Activated T-helper 1 cell treated with anti-CD3 and anti-CD28 coated beads, Interleukin-12 subunit alpha, Interleukin-12 subunit beta, Interleukin-2, Interleukin-4 antibody, amounts not matched to agents 30 ng/mL and 10 ng/mL and 1 ng/mL, durations not matched to agents 14 hours and 24 hours and 36 hours (primary cell): Measurements from ENCODE around the gene BAAT. TPM values are rescaled to one million over a fixed set of nuclear protein-coding genes. Genes with fewer than 3 reads are reported as not detected.
"Not testable (repeated sequence)": the region's sequence is repeated elsewhere in the genome, so short reads cannot be mapped to it uniquely, and the experiment has no call there.

Experiments used
- DNase-seq: peaks from one replicate; pipeline ENCODE4 v3.0.0; 2021; ENCODE audit warnings: low spot score
- H3K27ac Mint-ChIP-seq: one replicate; pipeline ENCODE4 v1.8.0; 2021; ENCODE audit warnings: mild to moderate bottlenecking, mixed read lengths
- H3K27me3 Mint-ChIP-seq: one replicate; pipeline ENCODE4 v1.8.0; 2022; ENCODE audit warnings: mild to moderate bottlenecking, moderate library complexity, mixed read lengths; ENCODE audit not compliant: insufficient read depth
- H3K36me3 Mint-ChIP-seq: one replicate; pipeline ENCODE4 v1.8.0; 2021; ENCODE audit warnings: low read depth, mixed read lengths
- H3K4me1 Mint-ChIP-seq: one replicate; pipeline ENCODE4 v1.8.0; 2021; ENCODE audit warnings: low read depth, mixed read lengths
- H3K4me3 Mint-ChIP-seq: one replicate; pipeline ENCODE4 v1.8.0; 2021; ENCODE audit warnings: mild to moderate bottlenecking, moderate library complexity, mixed read lengths
- H3K9me3 Mint-ChIP-seq: one replicate; pipeline ENCODE4 v1.8.0; 2021; ENCODE audit warnings: mixed read lengths
- intact Hi-C: fragments of 100-400 bp; cut with micrococcal nuclease; formaldehyde crosslinking; loops from one replicate; pipeline ENCODE4 v1.15.1; 2024
- total RNA-seq: library from RNA; stranded (reverse); gene quantifications from 2 replicates; pipeline ENCODE4 v1.2.3, GENCODE V29; 2022

Gene BAAT
- total RNA-seq, 1 donor from 2014 or later: 0.08 TPM

- Mint-ChIP-seq H3K9me3 (no peaks in the 10 kb centered on the region), H3K27ac (no peak overlapping the region), H3K27me3 (peaks cover 4% of the 10 kb centered on the region), H3K4me1 (no peaks in the 10 kb centered on the region), H3K4me3 (no peak overlapping the region), H3K36me3 (no peaks in the 10 kb centered on the region)
- DNase-seq: no peak
- intact Hi-C loops: no loop called here
Observed at GRCh38 chr9:101341958-101342357, 42.8 kb downstream of the BAAT start.

GRCh38 chr9:101337237-101337636 is 47.6 kb downstream of the BAAT start:
- intact Hi-C loops: no loop called here
- H3K4me1 Mint-ChIP-seq: no peaks in the 10 kb centered on the region
- no peaks in the 10 kb centered on the region for H3K36me3 Mint-ChIP-seq
- no peaks in the 10 kb centered on the region for H3K9me3 Mint-ChIP-seq
- no peak overlapping the region for H3K4me3 Mint-ChIP-seq
- no peak for DNase-seq
- H3K27me3 Mint-ChIP-seq: no peaks in the 10 kb centered on the region
- H3K27ac Mint-ChIP-seq: no peak overlapping the region

- H3K36me3 Mint-ChIP-seq: no peaks in the 10 kb centered on the region
- no peak overlapping the region for H3K27ac Mint-ChIP-seq
- no peaks in the 10 kb centered on the region for H3K4me1 Mint-ChIP-seq
- DNase-seq: no peak
- no peaks in the 10 kb centered on the region for H3K27me3 Mint-ChIP-seq
- intact Hi-C loops: no loop called here
- H3K4me3 Mint-ChIP-seq: no peak overlapping the region
- no peaks in the 10 kb centered on the region for H3K9me3 Mint-ChIP-seq
Observed at GRCh38 chr9:101336091-101336490, 48.7 kb downstream of the BAAT start.

- DNase-seq: no peak
- Mint-ChIP-seq H3K4me1 (no peaks in the 10 kb centered on the region), H3K4me3 (no peak overlapping the region), H3K27me3 (peaks cover 2% of the 10 kb centered on the region), H3K9me3 (no peaks in the 10 kb centered on the region), H3K27ac (no peak overlapping the region), H3K36me3 (no peaks in the 10 kb centered on the region)
- intact Hi-C loops: no loop called here
Observed at GRCh38 chr9:101333926-101334702, 50.7 kb downstream of the BAAT start.

- Mint-ChIP-seq H3K27ac (no peak overlapping the region), H3K4me3 (no peak overlapping the region), H3K27me3 (peaks cover 2% of the 10 kb centered on the region), H3K4me1 (no peaks in the 10 kb centered on the region), H3K9me3 (no peaks in the 10 kb centered on the region), H3K36me3 (no peaks in the 10 kb centered on the region)
- no peak for DNase-seq
- intact Hi-C loops: no loop called here
Observed at GRCh38 chr9:101333490-101333889, 51.3 kb downstream of the BAAT start.

GRCh38 chr9:101332362-101332761 is 52.4 kb downstream of the BAAT start:
- DNase-seq: no peak
- H3K27me3 Mint-ChIP-seq: peaks cover 4% of the 10 kb centered on the region
- no peaks in the 10 kb centered on the region for H3K36me3 Mint-ChIP-seq
- H3K4me3 Mint-ChIP-seq: no peak overlapping the region
- intact Hi-C loops: no loop called here
- no peaks in the 10 kb centered on the region for H3K4me1 Mint-ChIP-seq
- H3K9me3 Mint-ChIP-seq: peaks cover 2% of the 10 kb centered on the region
- H3K27ac Mint-ChIP-seq: no peak overlapping the region

- H3K9me3 Mint-ChIP-seq, H3K36me3 Mint-ChIP-seq, H3K27me3 Mint-ChIP-seq, H3K4me3 Mint-ChIP-seq, H3K27ac Mint-ChIP-seq, H3K4me1 Mint-ChIP-seq, DNase-seq, intact Hi-C loops: not testable (repeated sequence)
Observed at GRCh38 chr9:101327422-101327909, 57.3 kb downstream of the BAAT start.

- Mint-ChIP-seq H3K27ac (no peak overlapping the region), H3K9me3 (peaks cover 6% of the 10 kb centered on the region), H3K36me3 (no peaks in the 10 kb centered on the region), H3K4me1 (no peaks in the 10 kb centered on the region), H3K27me3 (peaks cover 6% of the 10 kb centered on the region), H3K4me3 (no peak overlapping the region)
- intact Hi-C loops: no loop called here
- DNase-seq: no peak
Observed at GRCh38 chr9:101326501-101326900, 58.3 kb downstream of the BAAT start.

GRCh38 chr9:101326035-101326434 is 58.8 kb downstream of the BAAT start:
- H3K4me1 Mint-ChIP-seq: no peaks in the 10 kb centered on the region
- intact Hi-C loops: no loop called here
- no peak overlapping the region for H3K27ac Mint-ChIP-seq
- peaks cover 6% of the 10 kb centered on the region for H3K9me3 Mint-ChIP-seq
- H3K36me3 Mint-ChIP-seq: no peaks in the 10 kb centered on the region
- peaks cover 6% of the 10 kb centered on the region for H3K27me3 Mint-ChIP-seq
- DNase-seq: no peak
- no peak overlapping the region for H3K4me3 Mint-ChIP-seq

- Mint-ChIP-seq H3K4me1 (no peaks in the 10 kb centered on the region), H3K27me3 (peaks cover 4% of the 10 kb centered on the region), H3K36me3 (no peaks in the 10 kb centered on the region), H3K4me3 (no peak overlapping the region), H3K27ac (no peak overlapping the region), H3K9me3 (peaks cover 6% of the 10 kb centered on the region)
- intact Hi-C loops: no loop called here
- DNase-seq: no peak
Observed at GRCh38 chr9:101325053-101325452, 59.8 kb downstream of the BAAT start.

- H3K27ac Mint-ChIP-seq: no peak overlapping the region
- peaks cover 6% of the 10 kb centered on the region for H3K9me3 Mint-ChIP-seq
- no peak for DNase-seq
- H3K4me1 Mint-ChIP-seq: no peaks in the 10 kb centered on the region
- H3K36me3 Mint-ChIP-seq: no peaks in the 10 kb centered on the region
- intact Hi-C loops: no loop called here
- H3K4me3 Mint-ChIP-seq: no peak overlapping the region
- peaks cover 4% of the 10 kb centered on the region for H3K27me3 Mint-ChIP-seq
Observed at GRCh38 chr9:101324245-101324804, 60.5 kb downstream of the BAAT start.

GRCh38 chr9:101323129-101323528 is 61.7 kb downstream of the BAAT start:
- DNase-seq: no peak
- no peak overlapping the region for H3K4me3 Mint-ChIP-seq
- H3K27me3 Mint-ChIP-seq: peaks cover 4% of the 10 kb centered on the region
- no peaks in the 10 kb centered on the region for H3K36me3 Mint-ChIP-seq
- H3K4me1 Mint-ChIP-seq: no peaks in the 10 kb centered on the region
- H3K27ac Mint-ChIP-seq: no peak overlapping the region
- H3K9me3 Mint-ChIP-seq: peaks cover 6% of the 10 kb centered on the region
- intact Hi-C loops: no loop called here

- Mint-ChIP-seq H3K4me1 (no peaks in the 10 kb centered on the region), H3K27ac (no peak overlapping the region)
- intact Hi-C loops: no loop called here
Observed at GRCh38 chr9:101317735-101318134, 67.1 kb downstream of the BAAT start.

More at GRCh38 chr9:101317735-101318134, 67.1 kb downstream of the BAAT start:
- Mint-ChIP-seq H3K4me3 (no peak overlapping the region), H3K36me3 (no peaks in the 10 kb centered on the region), H3K27me3 (no peaks in the 10 kb centered on the region), H3K9me3 (no peaks in the 10 kb centered on the region)
- DNase-seq: no peak
